ENCODE results near the gene WNT10A.

The WNT10A gene

GRCh38 chr2:218892693-218893348, 12.2 kb downstream of the WNT10A start:
- peak; percentile 68 to 77 for DNase-seq (ENCODE audit: extremely low read depth in 1 of 2, low read depth in 1 of 2)

DNA sequence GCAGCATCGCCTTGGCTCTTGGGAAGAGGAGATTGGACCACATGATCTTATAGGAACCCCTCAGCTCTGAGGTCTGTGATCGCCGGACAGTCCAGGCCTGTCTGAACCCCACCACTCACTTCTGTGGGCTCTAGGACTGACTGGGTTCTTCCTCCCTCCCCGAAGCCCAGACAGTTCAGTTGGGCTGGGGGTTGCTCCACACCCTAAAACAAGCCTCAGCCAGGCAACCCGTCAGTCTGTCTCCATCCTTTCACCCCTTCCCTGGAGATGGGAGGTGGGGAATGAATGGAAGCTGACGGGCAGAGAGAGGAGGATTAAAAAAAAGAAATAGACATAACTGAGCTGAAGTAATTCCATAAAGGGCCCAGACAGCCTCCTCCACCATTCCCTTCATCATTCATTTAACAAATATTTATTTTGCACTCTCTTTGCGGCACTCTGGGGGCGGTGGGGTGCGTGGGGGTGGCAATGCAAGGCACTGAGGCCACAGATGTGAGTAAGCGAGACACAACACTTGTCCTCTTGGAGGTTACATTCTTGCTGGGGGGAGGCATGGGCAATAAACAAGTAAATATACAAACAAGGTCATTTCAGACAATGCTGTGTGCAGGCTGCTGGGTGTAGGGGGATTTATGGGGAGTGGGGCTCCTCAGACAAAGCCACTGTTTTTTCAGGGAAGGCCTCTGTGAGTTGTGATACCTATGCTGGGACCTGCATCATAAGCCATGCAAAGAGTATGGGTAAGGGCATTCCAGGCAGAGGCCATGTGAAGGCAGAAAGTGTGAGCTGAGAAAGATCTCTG, 12.9 kb downstream of the WNT10A start:
- DNase-seq (ENCODE audit: extremely low read depth in 1 of 2, low read depth in 1 of 2), result no peak

GRCh38 chr2:218894151-218894879, 13.7 kb downstream of the WNT10A start:
- no peak for DNase-seq (ENCODE audit: extremely low read depth in 1 of 2, low read depth in 1 of 2)

DNA sequence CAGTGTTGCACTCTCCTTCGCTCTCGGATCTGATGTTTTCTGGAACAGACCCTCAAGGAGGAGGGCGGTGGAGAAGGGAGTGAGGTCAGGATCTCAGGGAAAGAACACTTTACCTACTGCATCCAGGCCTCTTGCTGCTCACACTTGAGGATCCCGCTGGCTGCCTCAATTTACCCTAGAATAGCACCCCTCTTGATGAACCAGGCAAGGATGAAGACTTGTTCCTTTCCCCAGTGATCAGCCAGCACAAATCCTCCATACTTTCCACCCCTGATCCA, 14.2 kb downstream of the WNT10A start:
- DNase-seq (ENCODE audit: extremely low read depth in 1 of 2, low read depth in 1 of 2), result no peak

GRCh38 chr2:218895326-218895725, 14.7 kb downstream of the WNT10A start:
- DNase-seq (ENCODE audit: extremely low read depth in 1 of 2, low read depth in 1 of 2), result no peak

GRCh38 chr2:218895759-218896500, 15.3 kb downstream of the WNT10A start:
- DNase-seq (ENCODE audit: extremely low read depth in 1 of 2, low read depth in 1 of 2), result no peak

DNA sequence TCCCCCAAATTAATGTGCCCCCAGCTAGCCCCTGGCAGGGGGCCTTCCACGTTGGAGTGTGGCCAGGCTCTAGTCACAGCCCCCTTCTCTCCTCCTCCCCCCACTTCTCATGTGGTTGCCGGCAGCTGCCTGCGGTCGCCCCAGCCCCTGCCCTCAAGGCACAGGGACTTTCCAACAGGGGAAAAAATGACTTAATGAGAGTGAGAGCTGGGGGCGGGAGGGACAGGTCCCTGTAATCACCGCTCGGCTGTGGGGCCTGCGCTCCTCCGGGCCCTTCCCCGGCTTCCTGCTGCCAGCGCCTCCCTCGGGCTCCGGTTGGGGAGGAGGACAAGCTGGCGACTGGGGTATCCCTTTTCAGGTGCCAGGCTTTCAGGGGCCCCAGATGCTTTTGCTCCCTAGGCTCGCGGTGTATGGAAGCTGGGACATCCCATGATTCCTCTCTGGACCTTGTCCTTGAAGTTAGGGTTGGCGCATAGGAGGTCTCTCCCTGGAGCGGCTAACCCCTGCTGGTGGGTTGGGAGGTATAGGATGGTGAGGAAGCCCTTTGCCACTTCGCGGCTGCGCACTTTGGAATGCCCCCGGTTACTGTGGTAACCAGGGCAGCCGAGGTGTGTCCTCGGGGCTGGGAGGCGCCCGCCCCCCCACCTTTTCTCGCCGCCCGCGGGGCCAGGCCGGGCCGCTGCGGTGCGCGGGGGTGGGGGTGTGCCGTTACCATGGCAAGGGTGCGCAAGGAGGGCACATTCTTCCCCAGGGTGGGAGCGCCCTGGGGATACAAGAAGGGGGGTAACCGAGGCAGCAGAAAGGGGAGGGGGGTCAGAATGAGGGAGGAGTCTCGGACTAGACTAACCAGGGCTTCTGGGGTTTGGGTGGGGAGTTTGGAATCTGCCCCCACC, 16.1 kb downstream of the WNT10A start:
- peak; percentile 82 to 89 for DNase-seq (ENCODE audit: extremely low read depth in 1 of 2, low read depth in 1 of 2)

GRCh38 chr2:218897394-218898108, 16.9 kb downstream of the WNT10A start:
- no peak for DNase-seq (ENCODE audit: extremely low read depth in 1 of 2, low read depth in 1 of 2)

DNA sequence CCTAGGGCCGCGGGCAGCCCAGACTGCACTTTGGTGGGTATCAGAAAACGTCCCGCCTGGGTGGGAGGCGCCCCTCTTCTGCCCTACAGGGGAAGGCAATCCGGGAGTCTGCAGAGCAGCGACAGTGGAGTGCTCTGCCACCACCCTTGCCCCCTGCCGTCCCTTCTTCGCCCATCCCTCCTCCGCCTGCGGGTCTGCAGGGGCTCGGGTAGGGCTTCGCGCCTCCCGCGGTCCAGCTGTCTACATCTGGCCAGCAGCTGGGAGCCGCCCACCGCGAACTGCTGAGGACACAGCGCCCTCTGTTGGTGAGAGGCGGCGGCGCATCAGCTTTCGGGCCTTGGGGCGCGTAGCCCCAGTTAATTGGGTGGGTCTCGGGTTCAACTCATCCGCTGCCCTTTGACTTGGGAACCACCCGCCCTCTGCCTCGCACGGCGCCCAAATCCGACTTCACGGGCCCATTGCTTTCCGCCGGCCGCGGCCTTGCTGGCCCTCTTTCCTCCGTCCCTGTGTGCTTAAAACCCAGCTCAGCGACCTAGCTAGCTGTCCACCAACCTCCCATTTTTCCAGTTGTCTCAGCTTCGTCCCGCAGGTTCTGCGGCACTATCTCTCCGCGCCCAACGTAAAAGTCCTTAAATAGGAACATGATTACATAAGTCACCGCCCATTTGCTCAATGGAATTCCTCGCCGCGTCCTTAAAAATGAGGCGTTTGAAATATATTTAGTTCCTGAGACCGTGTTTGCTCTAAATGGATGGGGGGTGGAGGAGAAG, 17.6 kb downstream of the WNT10A start:
- peak; percentile 66 to 67 for DNase-seq (ENCODE audit: extremely low read depth in 1 of 2, low read depth in 1 of 2)

DNA sequence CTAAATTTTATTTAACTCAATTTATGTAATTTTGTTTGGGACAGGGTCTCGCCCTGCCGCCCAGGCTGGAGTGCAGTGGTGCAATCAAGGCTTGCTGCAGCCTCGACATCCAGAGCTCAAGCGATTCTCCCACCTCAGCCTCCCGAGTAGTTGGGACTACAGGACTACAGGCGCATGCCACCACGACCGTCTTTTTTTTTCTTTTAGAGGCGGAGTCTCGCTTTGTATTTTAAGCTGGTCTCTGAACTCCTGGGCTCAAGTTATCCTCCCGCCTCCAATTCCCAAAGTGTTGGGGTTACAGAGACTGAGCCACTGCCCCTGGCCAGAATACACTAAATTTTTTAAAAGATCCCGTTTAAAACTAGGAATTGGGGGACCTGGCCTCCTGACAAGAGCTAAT, 18.5 kb downstream of the WNT10A start:
- DNase-seq (ENCODE audit: extremely low read depth in 1 of 2, low read depth in 1 of 2), result no peak

DNA sequence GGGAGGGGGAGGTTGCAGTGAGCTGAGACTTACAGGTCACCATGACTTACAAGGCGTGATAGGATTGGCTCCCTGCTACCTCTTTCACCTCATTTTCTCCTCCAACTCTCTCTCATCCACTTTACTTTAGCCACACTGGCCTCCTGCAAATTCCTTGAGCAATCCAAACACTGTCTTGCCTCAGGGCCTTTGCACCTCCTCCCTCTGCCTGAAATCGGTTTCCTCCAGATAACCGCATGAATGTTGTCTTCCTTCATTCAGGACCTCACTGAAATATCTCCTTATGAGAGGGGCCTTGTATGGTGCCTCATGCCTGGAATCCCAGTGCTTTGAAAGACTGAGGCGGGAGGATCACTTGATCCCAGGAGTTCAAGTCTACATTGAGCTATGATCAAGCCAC, 21.8 kb downstream of the WNT10A start:
- DNase-seq (ENCODE audit: extremely low read depth in 1 of 2, low read depth in 1 of 2), result no peak

DNA sequence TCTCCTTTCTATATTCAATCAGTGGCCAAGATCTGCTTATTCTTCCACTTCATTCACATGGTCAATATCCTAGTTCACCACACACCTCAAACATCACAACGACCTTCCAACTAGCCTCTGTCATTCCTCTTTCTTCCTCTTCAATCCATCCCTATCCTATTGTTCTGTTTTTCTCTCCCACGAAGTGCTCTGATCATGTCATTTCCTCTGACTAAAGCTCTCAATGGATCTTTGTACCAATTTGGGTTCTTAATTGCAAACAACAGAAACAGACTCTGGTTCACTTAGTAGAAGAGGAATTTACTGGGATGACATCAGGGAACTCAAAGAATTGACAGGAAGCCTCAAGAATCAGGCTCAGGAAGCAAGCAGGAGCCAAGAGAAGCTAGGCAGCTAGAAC, 23.5 kb downstream of the WNT10A start:
- no peak for DNase-seq (ENCODE audit: extremely low read depth in 1 of 2, low read depth in 1 of 2)

DNA sequence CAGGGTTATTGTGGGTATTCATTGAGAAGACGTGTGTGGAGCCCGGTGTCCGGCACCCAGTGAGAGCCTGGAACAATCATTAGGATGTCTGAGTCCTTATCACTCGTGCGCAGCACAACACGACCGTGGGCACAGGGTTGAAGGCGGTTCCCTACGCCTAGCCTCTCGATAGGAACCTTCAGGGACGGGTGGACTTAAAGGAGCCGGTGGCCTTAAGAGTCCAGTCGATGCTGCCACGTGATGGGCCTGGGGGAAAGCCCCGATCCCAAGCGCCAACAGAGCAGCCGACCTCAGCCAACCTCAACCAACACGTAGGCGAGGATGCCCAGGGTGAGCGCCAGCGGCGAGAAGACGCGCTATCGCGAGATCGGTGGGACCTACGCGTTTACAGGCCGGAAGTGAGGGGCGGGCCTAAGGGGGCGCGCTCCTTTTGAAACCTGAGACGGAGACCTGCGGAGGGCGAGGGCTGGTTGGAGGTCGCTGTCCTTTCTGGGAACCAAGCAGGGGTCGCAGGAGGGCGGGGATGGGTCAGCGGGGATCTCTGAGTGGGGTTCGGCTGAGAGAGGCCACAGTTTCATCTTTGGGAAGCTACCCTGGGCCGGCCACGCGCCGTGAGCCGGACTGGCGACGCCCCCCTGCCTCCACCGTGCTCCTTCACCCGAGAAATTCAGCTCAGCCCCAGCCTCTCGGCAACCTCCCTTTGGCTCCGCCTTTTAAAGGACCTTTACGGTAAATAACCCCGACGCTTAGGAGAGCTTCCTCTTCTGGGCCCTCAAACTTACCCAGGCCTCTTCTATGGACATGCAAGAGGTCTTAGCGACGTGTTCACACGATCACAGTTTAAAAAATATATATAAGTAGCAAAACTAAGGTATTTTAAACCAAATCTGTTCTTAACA, 28.3 kb downstream of the WNT10A start:
- DNase-seq (ENCODE audit: extremely low read depth in 1 of 2, low read depth in 1 of 2), result peak; percentile 81 to 90

GRCh38 chr2:218910741-218911140, 30.1 kb downstream of the WNT10A start:
- DNase-seq (ENCODE audit: extremely low read depth in 1 of 2, low read depth in 1 of 2), result no peak

DNA sequence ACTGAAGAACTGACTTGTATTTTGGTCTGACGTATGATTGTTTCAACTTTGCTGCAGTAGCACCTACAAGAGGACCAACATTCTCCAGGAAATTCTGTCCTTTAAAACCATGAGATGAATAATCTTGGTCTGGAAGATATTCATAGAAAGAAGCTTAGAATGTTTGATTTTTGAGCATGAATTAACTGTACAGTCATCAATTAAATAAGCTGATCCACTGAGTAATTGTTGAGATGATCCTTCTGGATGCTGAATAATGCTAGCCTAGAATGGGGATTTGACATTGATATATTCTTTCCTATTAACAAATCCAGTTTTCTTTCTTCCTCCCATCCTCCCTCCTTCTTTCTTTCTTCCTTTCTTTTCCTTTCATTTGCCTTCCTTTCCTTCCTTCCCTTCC, 39.9 kb downstream of the WNT10A start:
- no peak for DNase-seq (ENCODE audit: extremely low read depth in 1 of 2, low read depth in 1 of 2)

- DNase-seq (ENCODE audit: extremely low read depth in 1 of 2, low read depth in 1 of 2), result no peak
Measured at GRCh38 chr2:218924757-218925156, 44.1 kb downstream of the WNT10A start.

GRCh38 chr2:218925434-218925833, 44.8 kb downstream of the WNT10A start:
- no peak for DNase-seq (ENCODE audit: extremely low read depth in 1 of 2, low read depth in 1 of 2)

- DNase-seq (ENCODE audit: extremely low read depth in 1 of 2, low read depth in 1 of 2), result no peak
Measured at GRCh38 chr2:218927422-218927821, 46.8 kb downstream of the WNT10A start.
